AG04449 (cell line): ENCODE results near the gene PDE4B.

Experiments
- CTCF ChIA-PET: fragments of 350-600 bp; formaldehyde crosslinking; extraction: SDS; loops from one replicate; lab custom pipeline; 2021; ENCODE audit warnings: antibody characterized with exemption; lab: Yijun Ruan, JAX
- POLR2A ChIA-PET: fragments of 400-600, 350-600 bp; formaldehyde crosslinking; extraction: SDS; loops from one replicate; lab custom pipeline; 2020; ENCODE audit warnings: antibody characterized with exemption, inconsistent platforms; lab: Yijun Ruan, JAX
- DNase-seq: peaks from one replicate; pipeline ENCODE4 v3.0.0-alpha.2; 2010; ENCODE audit warnings: low read depth, low spot score
- H3K4me3 ChIP-seq: 2 replicates; pipeline ENCODE4 v1.5.1; 2011; ENCODE audit warnings: low read depth, mild to moderate bottlenecking, control low read depth, low read length
- TF ChIP-seq, protein P1 (sequence below): IDR thresholded peaks from one replicate; pipeline ENCODE4 v1.5.1; 2011; ENCODE audit warnings: mild to moderate bottlenecking, moderate library complexity, low read length, control low read depth, inconsistent platforms; ENCODE audit not compliant: insufficient read depth; ENCODE audit errors: missing control alignments

Gene PDE4B

DNA sequence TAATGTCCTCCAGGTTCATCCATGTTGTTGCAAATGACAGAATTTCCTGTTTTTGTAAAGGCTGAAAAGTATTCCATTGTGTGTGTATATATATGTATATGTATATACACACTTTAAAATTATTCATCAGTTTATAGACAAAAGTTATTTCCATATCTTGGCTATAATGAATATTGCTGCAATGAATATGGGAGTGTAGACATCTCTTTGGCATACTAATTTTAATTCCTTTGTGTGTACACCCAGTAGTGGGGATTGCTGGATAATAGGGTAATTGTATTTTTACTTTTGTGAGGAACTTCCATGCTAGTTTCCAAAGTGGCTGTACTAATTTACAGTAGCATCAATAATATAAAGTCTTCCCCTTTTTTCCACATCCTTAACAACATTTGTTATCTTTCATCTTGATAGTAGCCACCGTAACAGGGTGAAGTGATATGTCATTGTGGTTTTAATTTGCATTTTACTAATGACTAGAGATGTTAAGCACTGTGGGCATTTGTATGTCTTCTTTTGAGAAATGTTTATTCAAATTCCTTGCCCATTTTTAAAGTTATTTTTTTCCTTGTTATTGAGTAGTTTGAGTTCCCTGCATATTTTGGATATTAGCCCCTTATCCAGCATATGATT lies 243.0 kb downstream of the PDE4B start:
- no peak overlapping the region for H3K4me3 ChIP-seq
- TF ChIP-seq, protein P1, sequence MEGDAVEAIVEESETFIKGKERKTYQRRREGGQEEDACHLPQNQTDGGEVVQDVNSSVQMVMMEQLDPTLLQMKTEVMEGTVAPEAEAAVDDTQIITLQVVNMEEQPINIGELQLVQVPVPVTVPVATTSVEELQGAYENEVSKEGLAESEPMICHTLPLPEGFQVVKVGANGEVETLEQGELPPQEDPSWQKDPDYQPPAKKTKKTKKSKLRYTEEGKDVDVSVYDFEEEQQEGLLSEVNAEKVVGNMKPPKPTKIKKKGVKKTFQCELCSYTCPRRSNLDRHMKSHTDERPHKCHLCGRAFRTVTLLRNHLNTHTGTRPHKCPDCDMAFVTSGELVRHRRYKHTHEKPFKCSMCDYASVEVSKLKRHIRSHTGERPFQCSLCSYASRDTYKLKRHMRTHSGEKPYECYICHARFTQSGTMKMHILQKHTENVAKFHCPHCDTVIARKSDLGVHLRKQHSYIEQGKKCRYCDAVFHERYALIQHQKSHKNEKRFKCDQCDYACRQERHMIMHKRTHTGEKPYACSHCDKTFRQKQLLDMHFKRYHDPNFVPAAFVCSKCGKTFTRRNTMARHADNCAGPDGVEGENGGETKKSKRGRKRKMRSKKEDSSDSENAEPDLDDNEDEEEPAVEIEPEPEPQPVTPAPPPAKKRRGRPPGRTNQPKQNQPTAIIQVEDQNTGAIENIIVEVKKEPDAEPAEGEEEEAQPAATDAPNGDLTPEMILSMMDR = no peak
- no peak for DNase-seq
- CTCF ChIA-PET = no interaction called here
- POLR2A ChIA-PET = no interaction called here

DNA sequence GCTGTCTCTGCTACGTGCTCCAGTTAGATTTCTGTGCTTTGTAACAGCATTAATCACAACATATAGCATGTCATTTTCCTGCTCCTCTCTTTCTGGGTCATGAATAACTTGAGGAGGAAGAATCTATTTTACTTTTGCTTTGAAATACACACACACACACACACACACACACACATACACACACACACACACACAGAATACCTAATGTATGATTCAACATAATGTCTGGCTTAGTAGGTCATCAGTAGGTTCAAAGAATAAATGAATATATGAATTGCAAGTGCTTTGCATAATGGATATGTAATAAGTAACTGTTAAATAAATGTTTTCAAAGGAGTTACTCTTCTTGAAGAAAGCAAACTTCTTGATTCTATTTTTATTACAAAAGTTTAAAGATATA lies 249.0 kb downstream of the PDE4B start:
- ChIA-PET CTCF (no interaction called here), POLR2A (no interaction called here)
- DNase-seq = no peak
- TF ChIP-seq, protein P1 = no peak
- H3K4me3 ChIP-seq = no peak overlapping the region

DNA sequence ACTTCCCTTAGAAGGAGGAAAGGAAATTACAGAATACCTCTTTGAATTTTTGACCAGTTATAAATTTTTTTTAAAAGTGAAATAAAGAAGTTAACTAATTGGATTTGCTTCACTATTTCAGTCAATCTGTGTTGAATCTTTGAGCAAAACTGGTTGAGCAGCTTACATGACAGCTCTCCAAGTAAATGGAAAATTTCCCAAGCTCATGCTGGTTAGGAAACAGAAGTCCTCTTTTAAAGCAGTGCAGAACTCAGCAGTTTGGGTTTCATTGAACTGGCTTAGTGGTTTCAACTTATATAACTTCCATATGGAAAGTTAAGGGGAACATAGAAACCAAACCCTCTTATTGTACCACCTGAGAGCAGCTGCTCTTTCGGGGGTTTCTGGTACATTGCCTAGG lies 250.5 kb downstream of the PDE4B start:
- CTCF ChIA-PET = no interaction called here

DNA sequence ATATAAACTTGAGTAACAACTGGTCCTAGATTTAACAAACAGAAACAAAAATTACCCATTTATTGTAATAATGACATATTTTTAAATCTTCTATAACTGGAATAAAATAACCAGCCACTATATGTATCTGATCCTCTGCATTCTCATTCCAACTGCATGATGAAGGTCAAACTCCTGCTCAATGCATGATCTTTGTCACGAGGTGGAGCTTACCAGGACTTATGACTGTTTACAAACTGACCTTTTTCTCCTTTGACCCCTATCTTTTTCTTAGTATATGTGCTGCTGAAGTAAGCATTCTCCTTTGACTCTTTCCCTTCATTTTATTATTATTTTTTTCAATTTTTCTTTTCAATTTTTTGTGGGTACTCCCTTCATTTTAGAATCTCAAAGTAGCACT lies 252.2 kb downstream of the PDE4B start:
- TF ChIP-seq, protein P1 = no peak
- CTCF ChIA-PET = no interaction called here
- H3K4me3 ChIP-seq = no peak overlapping the region
- POLR2A ChIA-PET = no interaction called here
- no peak for DNase-seq

More for the DNA sequence above, 250.5 kb downstream of the PDE4B start:
- H3K4me3 ChIP-seq = no peak overlapping the region
- no peak for DNase-seq
- TF ChIP-seq, protein P1 = no peak
- POLR2A ChIA-PET = no interaction called here

DNA sequence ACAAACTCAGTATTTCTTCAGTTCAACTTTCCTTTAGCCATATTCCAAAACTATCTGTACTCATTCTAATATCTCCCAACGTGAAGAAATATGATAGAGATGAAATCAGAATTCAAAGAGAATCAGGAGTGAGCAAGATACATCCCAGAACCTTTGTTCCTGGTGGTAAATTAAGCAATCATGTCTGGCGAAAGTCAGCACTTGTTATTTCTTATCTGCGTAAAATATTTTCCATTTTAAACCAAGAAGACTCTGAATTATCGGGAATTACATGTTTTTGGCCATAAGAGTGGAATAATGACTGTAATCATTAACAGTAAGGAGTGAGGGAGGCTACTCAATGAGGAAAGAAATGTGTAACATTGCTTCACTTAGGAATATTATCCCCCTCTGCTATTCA lies 253.7 kb downstream of the PDE4B start:
- no peak for DNase-seq
- ChIA-PET CTCF (interaction anchor here (1.0 kb wide), 1 partner anchor 11 kb away, joined by 3 read pairs; no protein-coding TSS in a partner anchor), POLR2A (no interaction called here)
- no peak overlapping the region for H3K4me3 ChIP-seq
- TF ChIP-seq, protein P1 = no peak

DNA sequence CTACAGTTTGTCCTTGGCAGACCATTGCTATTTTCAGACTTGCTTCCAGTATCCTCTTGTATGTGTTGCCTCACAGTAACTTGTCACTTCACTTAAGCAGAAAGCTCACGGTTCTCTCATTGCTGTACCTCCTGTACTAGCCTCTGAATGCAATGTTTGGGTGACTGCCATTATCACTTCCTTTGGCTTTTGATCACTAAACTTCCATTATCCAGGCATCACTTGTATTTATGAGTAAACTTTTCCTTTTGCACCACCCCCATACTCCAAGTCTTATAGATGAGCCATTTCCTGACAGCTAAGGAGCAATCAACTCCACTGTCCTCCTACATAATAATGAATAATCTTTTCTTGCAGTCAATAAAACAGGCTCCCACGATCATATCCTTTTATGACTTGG lies 255.3 kb downstream of the PDE4B start:
- DNase-seq = no peak
- H3K4me3 ChIP-seq = no peak overlapping the region
- TF ChIP-seq, protein P1 = no peak
- ChIA-PET CTCF (no interaction called here), POLR2A (no interaction called here)
